ENCODE data around the gene BBS5.
"Not testable (repeated sequence)": the region's sequence is repeated elsewhere in the genome, so short reads cannot be mapped to it uniquely, and the experiment has no call there.

BBS5 gene

DNA sequence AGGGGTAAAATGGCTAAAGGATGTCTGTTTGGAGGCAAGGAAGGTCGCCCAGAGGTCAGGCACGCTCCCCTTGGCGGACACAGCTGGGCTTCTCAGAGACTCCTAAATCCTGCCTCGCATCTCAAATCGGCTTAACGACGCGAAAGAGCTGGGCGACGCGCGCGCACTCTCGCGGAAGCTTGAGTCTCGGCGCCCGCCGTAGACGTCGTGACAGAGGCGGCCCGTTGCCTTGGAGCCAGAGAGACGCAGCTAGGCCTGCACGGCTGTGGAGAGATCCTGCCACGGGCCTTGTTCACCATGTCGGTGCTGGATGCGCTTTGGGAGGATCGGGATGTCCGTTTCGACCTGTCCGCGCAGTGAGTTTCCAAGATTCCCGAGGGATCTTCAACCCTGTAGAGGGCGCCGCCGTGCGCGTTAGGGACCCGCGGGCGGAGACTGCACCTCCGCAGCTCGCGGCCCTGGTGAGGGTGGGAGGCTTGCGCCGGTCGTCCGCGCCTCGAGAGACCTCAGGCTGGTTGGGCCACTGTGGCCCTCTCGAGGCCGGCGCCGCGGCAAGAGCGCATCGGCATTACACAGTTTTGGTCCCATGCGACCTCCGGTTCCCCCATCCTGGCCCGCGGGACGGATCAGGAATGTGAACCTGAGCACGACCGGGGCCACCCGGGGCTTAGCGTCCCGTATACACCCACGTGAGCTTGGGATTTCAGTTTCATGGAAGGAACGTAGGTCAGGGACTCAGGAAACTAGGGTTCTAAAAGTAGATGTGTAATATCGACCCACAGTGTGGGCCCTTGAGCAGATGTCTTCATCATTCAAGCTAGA lies at the start of gene BBS5:
BBS5 (plus strand) TSS at position 238 of the 822 bp plus-strand sequence; CDS start at position 298, 60 bp downstream.
- DNase-seq (ENCODE audit: low read depth), result peak; percentile 30

DNA sequence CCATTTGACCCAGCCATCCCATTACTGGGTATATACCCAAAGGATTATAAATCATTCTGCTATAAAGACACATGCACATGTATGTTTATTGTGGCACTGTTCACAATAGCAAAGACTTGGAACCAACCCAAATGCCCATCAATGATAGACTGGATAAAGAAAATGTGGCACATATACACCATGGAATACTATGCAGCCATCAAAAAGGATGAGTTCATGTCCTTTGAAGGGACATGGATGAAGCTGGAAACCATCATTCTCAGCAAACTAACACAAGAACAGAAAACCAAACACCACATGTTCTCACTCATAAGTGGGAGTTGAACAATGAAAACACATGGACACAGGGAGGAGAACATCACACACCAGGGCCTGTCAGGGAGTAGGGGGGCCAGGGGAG lies 47.5 kb upstream of the BBS5 start:
- DNase-seq (ENCODE audit: low read depth), result not testable (repeated sequence)

DNA sequence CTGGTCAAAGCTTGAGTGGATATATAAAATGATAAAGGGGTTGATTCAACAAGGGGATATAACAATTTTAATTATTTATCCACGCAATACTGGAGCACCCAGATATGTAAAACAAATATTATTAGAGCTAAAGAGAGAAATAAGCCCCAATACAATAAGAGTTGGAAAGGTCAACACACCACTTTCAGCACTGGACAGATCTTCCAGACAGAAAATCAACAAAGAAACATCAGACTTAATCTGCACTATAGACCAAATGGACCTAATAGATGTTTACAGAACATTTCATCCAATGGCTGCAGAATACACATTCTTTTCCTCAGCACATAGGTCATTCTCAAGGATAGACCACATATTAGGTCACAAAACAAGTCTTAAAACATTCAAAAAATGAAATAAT lies 45.1 kb upstream of the BBS5 start:
- DNase-seq (ENCODE audit: low read depth), result not testable (repeated sequence)

DNA sequence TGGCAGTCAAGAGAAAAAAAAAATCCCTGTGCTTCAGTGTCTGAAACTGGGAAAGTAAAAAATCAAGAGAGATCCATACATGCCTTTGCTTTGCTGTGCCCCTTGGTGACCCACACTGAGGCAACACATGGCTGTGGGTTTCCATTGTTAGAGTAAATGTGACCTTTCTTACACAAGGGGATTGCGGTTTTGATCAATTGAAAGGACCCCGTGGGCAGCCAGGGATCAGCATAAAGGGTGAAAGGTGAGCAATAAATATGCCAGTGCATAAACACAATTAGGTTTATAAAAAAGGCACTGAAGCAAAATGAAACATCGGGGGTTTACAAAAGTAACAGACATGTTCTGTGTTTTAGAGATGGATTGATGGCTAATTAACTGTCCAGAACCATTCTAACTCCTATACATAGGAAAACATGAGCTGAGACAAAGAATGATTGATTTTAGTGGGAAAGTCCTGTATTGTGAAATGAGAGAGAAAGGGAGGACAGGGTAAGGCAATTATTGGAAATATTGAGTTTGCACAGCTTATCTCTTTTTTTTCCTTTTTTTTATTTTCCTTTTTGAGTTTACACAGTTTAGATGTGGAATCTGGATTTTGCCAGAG lies 40.7 kb upstream of the BBS5 start:
- DNase-seq (ENCODE audit: low read depth), result no peak

DNA sequence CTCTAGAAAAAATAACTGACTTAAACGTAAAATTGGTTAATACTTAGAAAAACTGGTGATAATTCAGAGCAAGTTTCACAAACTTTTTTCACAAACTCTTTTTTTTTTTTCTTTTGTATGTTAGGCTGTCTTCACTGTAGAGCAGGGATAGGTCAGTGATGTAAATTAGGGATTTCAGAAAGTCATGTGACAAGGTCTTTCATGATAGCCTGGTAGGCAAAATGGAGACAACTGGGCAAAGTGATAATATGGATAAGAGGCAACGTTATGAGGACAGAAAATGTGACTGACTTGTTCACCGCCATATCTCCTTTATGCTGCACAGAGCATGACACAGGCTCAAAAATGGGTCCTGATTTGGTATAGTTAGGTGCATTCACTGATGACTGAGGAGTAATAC lies 39.4 kb upstream of the BBS5 start:
- DNase-seq (ENCODE audit: low read depth), result no peak

DNA sequence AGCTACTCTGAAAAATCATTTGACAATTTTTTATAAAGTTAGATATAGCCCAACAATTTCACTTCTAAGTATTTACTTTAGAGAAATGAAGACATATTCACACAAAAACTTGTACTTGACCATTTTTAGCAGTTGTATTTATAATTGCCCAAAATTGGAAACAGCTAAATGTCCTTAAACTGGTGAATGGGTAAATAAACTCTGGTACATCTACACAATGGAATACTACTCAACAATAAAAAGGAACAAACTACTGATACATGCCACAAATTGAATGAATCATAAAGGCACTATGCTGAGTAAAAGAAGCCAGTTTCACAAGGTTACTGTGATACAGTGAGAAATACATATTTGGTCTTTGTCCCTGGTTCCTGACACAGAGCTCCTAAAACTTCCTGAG lies 32.8 kb upstream of the BBS5 start:
- DNase-seq (ENCODE audit: low read depth), result no peak

- no peak for DNase-seq (ENCODE audit: low read depth)
Measured at GRCh38 chr2:169448316-169448715, 31.0 kb upstream of the BBS5 start.

DNA sequence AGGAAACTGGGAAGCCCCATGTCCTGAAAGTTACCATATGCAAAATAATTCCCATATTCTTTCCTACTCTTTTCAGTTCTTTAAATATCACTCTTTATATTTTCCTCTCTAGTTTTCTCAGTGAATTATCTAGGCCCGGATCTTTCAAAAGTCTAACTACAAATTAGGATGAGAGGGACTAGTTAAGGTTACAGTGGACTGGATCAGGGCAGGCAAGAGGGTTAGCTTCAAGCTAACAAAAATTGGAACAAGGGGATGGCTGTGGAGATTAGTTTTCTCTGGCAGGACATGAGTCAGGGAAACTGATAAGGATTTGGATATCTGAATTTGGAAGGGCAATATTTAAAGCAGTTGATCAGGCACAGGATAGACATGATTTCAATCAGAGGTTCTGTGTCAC lies 30.4 kb upstream of the BBS5 start:
- DNase-seq (ENCODE audit: low read depth), result no peak

GRCh38 chr2:169452080-169452479 lies 27.2 kb upstream of the BBS5 start:
- DNase-seq (ENCODE audit: low read depth), result no peak

GRCh38 chr2:169453044-169453443 lies 26.2 kb upstream of the BBS5 start:
- not testable (repeated sequence) for DNase-seq (ENCODE audit: low read depth)

DNA sequence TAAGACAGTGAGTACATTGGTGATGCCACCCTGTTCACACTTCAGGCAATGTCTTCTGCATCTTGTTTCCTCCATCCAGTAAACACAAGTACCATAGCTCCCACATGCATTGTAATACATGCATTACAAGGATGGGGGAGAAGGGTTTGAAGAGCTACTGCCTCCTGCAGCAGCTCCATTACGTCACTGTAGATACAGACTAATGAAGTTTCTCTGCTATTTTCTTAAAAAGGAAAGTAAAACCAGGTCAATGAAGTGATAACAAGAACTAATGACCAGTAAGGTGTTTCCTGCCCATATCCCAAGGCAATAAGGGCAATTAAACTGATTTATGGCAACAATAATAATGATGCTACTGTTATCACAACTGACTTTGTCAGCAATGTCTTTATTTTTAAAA lies 18.2 kb upstream of the BBS5 start:
- no peak for DNase-seq (ENCODE audit: low read depth)

DNA sequence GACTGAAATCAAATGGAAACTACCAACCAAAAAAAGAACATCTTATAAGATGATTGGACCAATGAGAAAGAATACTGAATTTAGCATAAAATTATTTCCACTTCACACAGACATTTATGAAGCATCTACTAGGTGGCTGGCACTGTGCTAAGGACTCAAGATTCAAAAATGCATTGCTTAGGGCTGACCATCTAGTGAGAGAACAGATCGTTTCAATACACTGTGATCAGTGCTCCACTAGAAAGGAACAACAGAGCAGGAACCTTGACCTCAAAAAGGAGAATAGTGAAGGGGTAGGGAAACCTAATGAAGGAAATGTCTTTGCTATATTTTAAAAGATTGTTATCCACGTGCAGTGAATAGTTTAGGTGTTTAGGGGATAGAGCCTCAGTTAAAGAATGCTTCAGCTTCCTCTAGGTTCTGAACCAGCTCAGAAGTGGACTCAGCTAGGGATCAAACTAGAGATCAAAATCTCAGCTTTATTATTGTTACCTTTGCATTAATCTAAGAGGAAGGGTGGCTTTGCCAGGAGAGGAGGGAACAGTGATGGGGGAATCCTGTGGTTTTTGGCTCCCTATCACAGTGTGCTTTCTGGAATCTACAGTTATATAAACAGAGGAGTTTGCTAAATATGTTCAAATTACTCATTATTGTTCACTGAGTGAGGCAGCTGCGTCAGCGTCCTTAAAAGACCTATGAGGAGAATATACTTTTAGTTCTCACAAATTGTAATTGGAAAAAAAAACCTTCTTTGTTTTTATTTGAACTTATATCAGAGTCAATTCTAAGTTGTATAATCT lies 16.2 kb upstream of the BBS5 start:
- DNase-seq (ENCODE audit: low read depth), result no peak

GRCh38 chr2:169464466-169464865 lies 14.8 kb upstream of the BBS5 start:
- no peak for DNase-seq (ENCODE audit: low read depth)

GRCh38 chr2:169464882-169465281 lies 14.4 kb upstream of the BBS5 start:
- no peak for DNase-seq (ENCODE audit: low read depth)

DNA sequence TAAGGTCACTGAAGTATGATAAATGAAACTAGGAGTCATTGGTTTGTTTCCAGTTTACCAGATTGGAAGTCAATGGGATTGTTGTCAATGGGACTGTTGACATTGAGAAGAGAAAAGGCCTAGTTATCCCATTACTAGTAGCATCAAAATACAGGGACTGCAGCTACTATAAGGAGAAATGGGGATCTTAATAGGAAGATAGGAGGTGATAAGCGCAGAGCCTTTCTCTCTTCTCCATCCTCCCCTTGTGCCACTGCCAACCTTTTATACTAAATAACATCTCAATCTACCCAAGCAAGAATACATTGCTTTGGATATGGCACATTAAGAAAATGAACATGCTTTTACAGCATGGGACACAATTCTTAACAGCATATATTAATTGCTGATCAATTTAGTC lies 10.5 kb upstream of the BBS5 start:
- DNase-seq (ENCODE audit: low read depth), result no peak

GRCh38 chr2:169469952-169470572 lies 9.2 kb upstream of the BBS5 start:
- DNase-seq (ENCODE audit: low read depth), result no peak

- DNase-seq (ENCODE audit: low read depth), result no peak
Measured at GRCh38 chr2:169472249-169472648, 7.0 kb upstream of the BBS5 start.

DNA sequence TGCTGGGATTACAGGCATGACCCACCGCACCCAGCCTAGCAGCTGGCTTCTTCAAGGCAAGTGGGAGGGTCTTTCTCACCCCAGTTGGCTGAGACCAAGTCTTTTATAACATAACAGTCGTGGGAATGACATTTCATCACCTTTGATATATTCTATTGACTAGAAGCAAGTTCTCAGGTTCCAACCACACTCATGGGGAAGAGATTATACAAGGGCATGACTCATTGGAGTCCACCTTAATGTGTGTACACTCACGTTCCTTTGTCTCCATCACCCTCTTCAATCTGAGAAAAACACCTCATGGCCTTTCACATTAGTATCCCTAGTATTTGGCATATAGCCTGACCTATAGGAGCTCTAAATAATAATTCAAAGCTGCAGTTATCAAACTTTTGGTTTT lies 2.8 kb upstream of the BBS5 start:
- no peak for DNase-seq (ENCODE audit: low read depth)

GRCh38 chr2:169478339-169478738 lies 955 bp upstream of the BBS5 start:
- no peak for DNase-seq (ENCODE audit: low read depth)

DNA sequence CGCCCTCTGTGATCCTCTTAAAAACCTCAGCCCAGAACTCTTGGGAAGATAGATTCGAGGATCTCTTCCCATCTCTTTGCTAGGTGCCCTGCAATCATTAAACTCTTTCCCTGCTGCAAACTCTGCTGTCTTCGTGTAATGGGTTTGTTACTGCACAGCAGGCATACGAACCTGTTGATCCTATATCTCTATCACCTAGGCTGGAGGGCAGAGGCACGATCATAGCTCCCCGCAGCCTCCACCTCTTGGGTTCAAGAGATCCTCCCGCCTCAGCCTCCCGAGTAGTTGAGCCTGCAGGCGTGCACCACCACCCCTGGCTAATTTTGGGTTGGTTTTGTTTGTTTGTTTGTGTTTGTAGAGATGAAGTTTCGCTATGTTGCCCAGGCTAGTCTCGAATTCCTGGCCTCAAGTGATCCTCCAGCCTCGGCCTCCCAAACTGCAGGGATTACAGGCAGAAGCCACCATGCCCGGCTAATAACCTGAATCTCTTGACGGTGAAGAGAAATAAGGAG lies 493 bp upstream of the BBS5 start:
- no peak for DNase-seq (ENCODE audit: low read depth)

- DNase-seq (ENCODE audit: low read depth), result no peak
Measured at GRCh38 chr2:169480079-169480465, 778 bp downstream of the BBS5 start.

DNA sequence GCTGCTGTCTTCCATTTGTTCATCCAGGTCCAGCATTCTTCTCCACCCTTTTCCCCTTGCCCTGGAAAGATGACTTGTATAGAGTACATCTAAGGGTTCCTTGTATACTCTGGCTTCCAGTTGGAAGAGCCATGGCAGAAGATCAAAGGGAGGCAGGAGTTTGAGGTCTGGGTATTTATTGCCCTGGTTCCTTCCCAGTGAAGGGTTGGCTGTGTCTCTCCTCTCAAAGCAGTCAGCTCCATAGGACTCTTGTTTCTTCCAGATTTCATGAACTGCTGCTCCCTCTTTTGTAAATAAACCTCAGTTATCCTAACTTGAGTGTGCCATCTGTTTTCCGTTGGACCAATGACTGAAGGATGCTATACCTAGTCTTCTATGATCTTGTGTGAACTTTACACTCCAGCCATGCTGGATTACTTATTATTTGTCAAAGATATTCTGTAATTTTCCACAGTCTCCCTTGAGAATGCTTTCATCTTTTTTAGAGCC lies 6.4 kb downstream of the BBS5 start:
- DNase-seq (ENCODE audit: low read depth), result no peak

All from stimulated activated CD8-positive, alpha-beta memory T cell treated with anti-CD3 and anti-CD28 coated beads, Interleukin-15, amount 100 ng/mL, for 1 hour (primary cell).